ENCODE data around the gene TNS1. TPM values are rescaled to one million over a fixed set of nuclear protein-coding genes. Genes with fewer than 3 reads are reported as not detected.

The TNS1 gene
- 29.6 and 78.2 TPM in 2 replicates for total RNA-seq

DNA sequence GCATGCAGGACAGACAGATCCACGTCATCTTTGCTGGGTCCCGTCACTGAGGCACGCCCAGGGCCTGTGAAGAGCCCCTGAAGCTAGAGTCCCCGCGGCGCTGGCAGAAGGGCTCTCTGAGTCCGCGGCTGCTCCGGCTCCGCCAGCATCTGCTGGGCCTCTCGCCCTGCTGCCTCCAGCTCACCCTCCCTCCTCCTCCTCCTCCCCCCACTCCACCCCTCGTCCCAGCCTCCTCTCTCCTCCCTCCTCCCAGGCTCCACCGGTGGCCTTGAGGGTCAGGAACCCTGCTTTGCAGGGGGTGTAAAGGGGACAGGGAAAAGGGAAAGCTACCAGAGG, at the start of gene TNS1:
TNS1 (minus strand) TSS at position 151 of the 336 bp plus-strand sequence; CDS start at position 28, 123 bp downstream.

Other genes with a start within 250 kb of the TNS1 start
- gene RUFY4, start 66.3 kb upstream of the TNS1 start, total RNA-seq: not detected in 2 replicates
- 0.24 TPM in 1 of 2 replicates, not detected in the other for gene CXCR2, start 123.0 kb upstream of the TNS1 start, total RNA-seq
- gene CXCR1, start 164.0 kb upstream of the TNS1 start, total RNA-seq: not detected in 2 replicates
- gene ARPC2, start 214.2 kb upstream of the TNS1 start, total RNA-seq: 134 and 508 TPM in 2 replicates

Data from epithelial cell of alveolus of lung (primary cell).